Hepatocyte (in vitro differentiated cells): ENCODE data around the gene INSL3.

Source experiments
- CTCF ChIP-seq: fragments of 200-600 bp; sonication (generic); IDR thresholded peaks from 2 replicates; pipeline ENCODE4 v1.5.1; 2016; ENCODE audit warnings: antibody characterized with exemption, mild to moderate bottlenecking; ENCODE audit not compliant: poor library complexity
- EZH2 ChIP-seq: fragments of 200-600 bp; sonication (generic); IDR thresholded peaks from 2 replicates; pipeline ENCODE4 v1.6.1; 2016; ENCODE audit warnings: antibody characterized with exemption, mild to moderate bottlenecking, borderline replicate concordance
- EZH2phosphoT487 ChIP-seq: fragments of 200-600 bp; sonication (generic); IDR thresholded peaks from one replicate; pipeline ENCODE4 v1.6.1; 2018; ENCODE audit warnings: antibody characterized with exemption, mild to moderate bottlenecking, low read depth, moderate library complexity; ENCODE audit not compliant: unreplicated experiment, severe bottlenecking

GRCh38 chr19:17784201-17785008, 36.9 kb downstream of the INSL3 start:
- TF ChIP-seq EZH2, result no peak
- TF ChIP-seq CTCF, result peak; percentile 62
- TF ChIP-seq EZH2phosphoT487, result no peak
